ENCODE results near the gene CDH15. TPM values are rescaled to one million over a fixed set of nuclear protein-coding genes. Genes with fewer than 3 reads are reported as not detected.

CDH15 gene
- total RNA-seq, 1 experiment from 2014 or later, result 3.8 TPM

DNA sequence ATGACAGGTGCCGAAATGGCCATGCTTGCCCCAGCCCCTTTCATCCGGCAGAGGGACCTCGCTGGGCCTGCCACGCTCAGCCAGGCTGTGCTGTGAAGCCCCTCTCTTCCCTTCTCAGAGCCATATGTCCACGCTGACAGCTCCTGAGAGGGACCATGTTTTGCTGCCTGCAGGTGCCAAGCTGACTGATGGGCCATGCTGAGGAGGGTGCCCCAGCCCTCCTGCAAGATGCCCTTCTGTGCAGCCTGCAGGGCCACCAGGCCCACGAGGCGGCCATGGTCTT lies 33.1 kb upstream of the CDH15 start:
- Histone ChIP-seq H3K27me3 (ENCODE audit: insufficient read depth, low read length) (no peaks in the 10 kb centered on the region), H3K4me3 (replicated peaks in 1 of 2; ENCODE audit: low read depth in 1 of 2, low read length in 2 of 2) (no peak overlapping the region), H3K9me3 (ENCODE audit: control insufficient read depth in 1 of 2, insufficient read depth in 1 of 2, low read depth in 1 of 2, low read length in 2 of 2) (no peaks in the 10 kb centered on the region), H3K36me3 (ENCODE audit: control insufficient read depth in 1 of 2, insufficient read depth in 2 of 2, low read length in 2 of 2) (peaks cover 17 to 21% of the 10 kb centered on the region in 2 experiments), H3K79me2 (ENCODE audit: insufficient read depth, low read length) (no peaks in the 10 kb centered on the region), H3K9me2 (ENCODE audit: insufficient read depth) (no peaks in the 10 kb centered on the region), H2AFZ (ENCODE audit: low read depth, low read length, poor library complexity, severe bottlenecking) (no peak overlapping the region), H3K4me1 (ENCODE audit: control insufficient read depth in 1 of 2, insufficient read depth in 2 of 2, low read length in 2 of 2) (no peaks in the 10 kb centered on the region), H3K4me2 (ENCODE audit: low read length) (no peak overlapping the region), H3K27ac (ENCODE audit: low read depth, low read length) (no peak overlapping the region), H3K9ac (ENCODE audit: low read length) (no peak overlapping the region), H4K20me1 (ENCODE audit: insufficient read depth) (no peaks in the 10 kb centered on the region)
- ChIA-PET POLR2A (no interaction called here), CTCF (no interaction called here), RAD21 (ENCODE audit: low non-redundant PET in 1 of 2, low total read pairs in 2 of 2, uncharacterized antibody in 2 of 2, unreplicated experiment in 2 of 2) (no interaction called here)
- DNase-seq (ENCODE audit: low read depth, low spot score) (no peak), ATAC-seq (no peak)
- no peak for TF ChIP-seq ZBTB33 (IDR thresholded peaks at IDR 0.05; ENCODE audit: extremely low read depth, insufficient replicate concordance, low read length)
- no peak for TF ChIP-seq ATF3 (IDR thresholded peaks at IDR 0.05)
- no peak for TF ChIP-seq MAX (IDR thresholded peaks at IDR 0.05)
- TF ChIP-seq SP1 (IDR thresholded peaks at IDR 0.05; ENCODE audit: low read depth), result no peak
- TF ChIP-seq ZNF274 (IDR thresholded peaks at IDR 0.05; ENCODE audit: low read depth, low read length), result no peak
- TF ChIP-seq POLR2AphosphoS5 (IDR thresholded peaks at IDR 0.05; ENCODE audit: low read depth, low read length), result no peak
- no peak for TF ChIP-seq JUND (IDR thresholded peaks at IDR 0.05)
- TF ChIP-seq EZH2phosphoT487 (IDR thresholded peaks at IDR 0.05; ENCODE audit: borderline replicate concordance), result no peak
- TF ChIP-seq TCF7L2 (IDR thresholded peaks at IDR 0.05; ENCODE audit: borderline replicate concordance, extremely low read depth, insufficient read depth, insufficient read length), result no peak
- TF ChIP-seq RAD21 (IDR thresholded peaks at IDR 0.05; ENCODE audit: low read depth), result no peak
- no peak for TF ChIP-seq POLR2A (IDR thresholded peaks at IDR 0.05; ENCODE audit: borderline replicate concordance, extremely low read depth, insufficient read depth, insufficient read length)
- no peak for TF ChIP-seq CEBPB (IDR thresholded peaks at IDR 0.05; ENCODE audit: low read depth)
- TF ChIP-seq, protein P1, sequence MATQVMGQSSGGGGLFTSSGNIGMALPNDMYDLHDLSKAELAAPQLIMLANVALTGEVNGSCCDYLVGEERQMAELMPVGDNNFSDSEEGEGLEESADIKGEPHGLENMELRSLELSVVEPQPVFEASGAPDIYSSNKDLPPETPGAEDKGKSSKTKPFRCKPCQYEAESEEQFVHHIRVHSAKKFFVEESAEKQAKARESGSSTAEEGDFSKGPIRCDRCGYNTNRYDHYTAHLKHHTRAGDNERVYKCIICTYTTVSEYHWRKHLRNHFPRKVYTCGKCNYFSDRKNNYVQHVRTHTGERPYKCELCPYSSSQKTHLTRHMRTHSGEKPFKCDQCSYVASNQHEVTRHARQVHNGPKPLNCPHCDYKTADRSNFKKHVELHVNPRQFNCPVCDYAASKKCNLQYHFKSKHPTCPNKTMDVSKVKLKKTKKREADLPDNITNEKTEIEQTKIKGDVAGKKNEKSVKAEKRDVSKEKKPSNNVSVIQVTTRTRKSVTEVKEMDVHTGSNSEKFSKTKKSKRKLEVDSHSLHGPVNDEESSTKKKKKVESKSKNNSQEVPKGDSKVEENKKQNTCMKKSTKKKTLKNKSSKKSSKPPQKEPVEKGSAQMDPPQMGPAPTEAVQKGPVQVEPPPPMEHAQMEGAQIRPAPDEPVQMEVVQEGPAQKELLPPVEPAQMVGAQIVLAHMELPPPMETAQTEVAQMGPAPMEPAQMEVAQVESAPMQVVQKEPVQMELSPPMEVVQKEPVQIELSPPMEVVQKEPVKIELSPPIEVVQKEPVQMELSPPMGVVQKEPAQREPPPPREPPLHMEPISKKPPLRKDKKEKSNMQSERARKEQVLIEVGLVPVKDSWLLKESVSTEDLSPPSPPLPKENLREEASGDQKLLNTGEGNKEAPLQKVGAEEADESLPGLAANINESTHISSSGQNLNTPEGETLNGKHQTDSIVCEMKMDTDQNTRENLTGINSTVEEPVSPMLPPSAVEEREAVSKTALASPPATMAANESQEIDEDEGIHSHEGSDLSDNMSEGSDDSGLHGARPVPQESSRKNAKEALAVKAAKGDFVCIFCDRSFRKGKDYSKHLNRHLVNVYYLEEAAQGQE (IDR thresholded peaks at IDR 0.05; ENCODE audit: low read depth), result no peak
- no peak for TF ChIP-seq EZH2 (IDR thresholded peaks at IDR 0.05)
- TF ChIP-seq, protein P2, sequence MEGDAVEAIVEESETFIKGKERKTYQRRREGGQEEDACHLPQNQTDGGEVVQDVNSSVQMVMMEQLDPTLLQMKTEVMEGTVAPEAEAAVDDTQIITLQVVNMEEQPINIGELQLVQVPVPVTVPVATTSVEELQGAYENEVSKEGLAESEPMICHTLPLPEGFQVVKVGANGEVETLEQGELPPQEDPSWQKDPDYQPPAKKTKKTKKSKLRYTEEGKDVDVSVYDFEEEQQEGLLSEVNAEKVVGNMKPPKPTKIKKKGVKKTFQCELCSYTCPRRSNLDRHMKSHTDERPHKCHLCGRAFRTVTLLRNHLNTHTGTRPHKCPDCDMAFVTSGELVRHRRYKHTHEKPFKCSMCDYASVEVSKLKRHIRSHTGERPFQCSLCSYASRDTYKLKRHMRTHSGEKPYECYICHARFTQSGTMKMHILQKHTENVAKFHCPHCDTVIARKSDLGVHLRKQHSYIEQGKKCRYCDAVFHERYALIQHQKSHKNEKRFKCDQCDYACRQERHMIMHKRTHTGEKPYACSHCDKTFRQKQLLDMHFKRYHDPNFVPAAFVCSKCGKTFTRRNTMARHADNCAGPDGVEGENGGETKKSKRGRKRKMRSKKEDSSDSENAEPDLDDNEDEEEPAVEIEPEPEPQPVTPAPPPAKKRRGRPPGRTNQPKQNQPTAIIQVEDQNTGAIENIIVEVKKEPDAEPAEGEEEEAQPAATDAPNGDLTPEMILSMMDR (IDR thresholded peaks at IDR 0.05 in 2 of 3, conservative IDR thresholded peaks at IDR 0.05 in 1 of 3; ENCODE audit: borderline replicate concordance in 1 of 3, insufficient read depth in 1 of 3, low read depth in 2 of 3, low read length in 2 of 3), result no peak
- TF ChIP-seq YY1 (IDR thresholded peaks at IDR 0.05; ENCODE audit: extremely low read depth, insufficient replicate concordance, low read depth, low read length), result no peak
- intact Hi-C loops (cut with micrococcal nuclease), result no loop called here
- no TSS peak for BruUV-seq (replicated peaks)

Measured in HCT116 (cell line).